Esophagus muscularis mucosa (tissue), 4 donors: ENCODE measurements around the gene ADAMTS16. TPM values are rescaled to one million over a fixed set of nuclear protein-coding genes. Genes with fewer than 3 reads are reported as not detected.

ENCODE experiments used
- DNase-seq: peaks from one replicate; pipeline ENCODE4 v3.0.0-alpha.2; 2017; ENCODE audit errors: extremely low spot score
- H3K27ac ChIP-seq, 4 donors: fragments of 200-600 bp; sonication (generic); replicated peaks in 1 of 4; 1 replicate in 3 of 4; 2 replicates in 1 of 4; pipeline ENCODE4 v1.5.1; 2016 to 2019; ENCODE audit warnings: mild to moderate bottlenecking in 1 of 4
- H3K27me3 ChIP-seq, 4 donors: fragments of 200-600 bp; sonication (generic); one replicate each; pipeline versions ENCODE4 v1.5.1 to v1.6.0; 2016 to 2019
- H3K36me3 ChIP-seq, 4 donors: fragments of 200-600 bp; sonication (generic); one replicate each; pipeline ENCODE4 v1.5.1; 2016 to 2019
- H3K4me1 ChIP-seq, 4 donors: fragments of 200-600 bp; sonication (generic); one replicate each; pipeline ENCODE4 v1.5.1; 2016 to 2019
- H3K4me3 ChIP-seq, 4 donors: fragments of 200-600 bp; sonication (generic); 1 replicate in 2 of 4; 2 replicates in 2 of 4; pipeline ENCODE4 v1.5.1; 2016 to 2019; ENCODE audit warnings: mild to moderate bottlenecking in 4 of 4, moderate library complexity in 1 of 4
- H3K9me3 ChIP-seq, 4 donors: fragments of 200-600 bp; sonication (generic); 1 replicate in 3 of 4; 2 replicates in 1 of 4; pipeline ENCODE4 v1.5.1; 2016 to 2019
- EP300 ChIP-seq: sonication (generic); formaldehyde crosslinking; IDR thresholded peaks from one replicate; pipeline ENCODE4 v1.6.1; 2017; ENCODE audit warnings: antibody characterized with exemption
- POLR2A ChIP-seq: fragments of 450-650 bp; IDR thresholded peaks from one replicate; pipeline ENCODE4 v1.6.1; 2017; ENCODE audit warnings: antibody characterized with exemption, moderate library complexity, mild to moderate bottlenecking, low read depth
- POLR2AphosphoS5 ChIP-seq, 2 donors: sonication (generic); formaldehyde crosslinking; IDR thresholded peaks; one replicate each; pipeline ENCODE4 v1.6.1; 2017; ENCODE audit warnings: antibody characterized with exemption in 2 of 2
- WGBS: methylation state at CpG from one replicate; pipeline ENCODE4 v1.1.5; 2018; 5-methylcytosine and 5-hydroxymethylcytosine counted together
- intact Hi-C: fragments of 100-400 bp; cut with DNase I; formaldehyde crosslinking; loops from one replicate; pipeline ENCODE4 v1.15.1; 2023
- total RNA-seq, 4 donors: library from RNA; depleted of rRNA; stranded (reverse); fragments of >200 nt; gene quantifications; one replicate each; pipeline versions ENCODE4 v1.1.0 to v1.2.1, GENCODE V29; 2016
- TF ChIP-seq, protein P1 (sequence below), 3 experiments: fragments of 200-600 bp in 2 of 3; fragments of 450-650 bp in 1 of 3; sonication (generic) in 2 of 3; IDR thresholded peaks; one replicate each; pipeline ENCODE4 v1.5.1; 2017 to 2019; ENCODE audit warnings: antibody characterized with exemption in 3 of 3, mild to moderate bottlenecking in 2 of 3, moderate library complexity in 1 of 3

ADAMTS16 gene
- total RNA-seq, 4 donors from 2014 or later: 0.42 to 1.1 (median 0.50) TPM; not detected in 1

DNA sequence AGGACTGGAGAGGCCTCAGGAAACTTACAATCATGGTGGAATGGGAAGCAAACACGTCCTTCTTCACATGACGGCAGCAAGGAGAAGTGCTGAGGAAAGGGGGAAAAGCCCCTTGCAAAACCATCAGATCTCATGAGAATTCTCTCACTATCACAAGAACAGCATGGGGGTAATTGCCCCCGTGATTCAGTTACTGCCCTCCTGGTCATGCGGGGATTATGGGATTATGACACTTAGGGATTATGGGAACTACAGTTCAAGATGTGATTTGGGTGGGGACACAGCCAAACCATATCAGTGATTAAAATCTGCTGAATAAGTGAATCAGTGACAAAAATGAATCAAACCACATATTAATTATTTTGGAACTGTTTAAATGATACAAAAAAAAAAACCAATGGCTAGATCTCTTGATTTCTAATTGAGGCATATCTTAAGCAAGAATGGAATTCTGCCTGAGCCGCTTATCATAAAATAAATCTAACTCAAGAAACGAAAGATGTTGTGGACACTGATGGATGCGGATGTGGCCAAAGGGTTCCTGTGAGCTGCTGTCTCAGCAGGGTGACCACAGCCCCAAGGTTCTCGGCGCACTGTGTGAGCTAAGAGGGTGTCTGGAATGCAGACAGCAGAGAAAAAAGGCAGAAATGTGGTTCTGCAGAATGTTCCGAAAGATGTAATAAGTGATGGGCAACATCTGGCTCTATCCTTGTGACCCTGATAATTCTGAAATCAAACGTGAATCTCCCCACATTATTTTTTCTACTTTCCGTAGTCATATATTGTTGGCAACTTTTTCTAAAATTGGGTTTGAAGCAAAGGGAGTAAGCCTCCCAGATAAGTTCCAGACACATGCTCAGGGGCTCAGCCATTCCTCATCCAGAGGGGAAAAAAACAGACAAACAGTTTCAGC, 175.2 kb downstream of the ADAMTS16 start:
- no peaks in the 10 kb centered on the region for H3K9me3 ChIP-seq
- no peaks in the 10 kb centered on the region for H3K4me1 ChIP-seq
- H3K4me3 ChIP-seq: no peak overlapping the region
- intact Hi-C loops: no loop called here
- DNase-seq: no peak
- no peak overlapping the region for H3K27ac ChIP-seq
- no peaks in the 10 kb centered on the region for H3K36me3 ChIP-seq
- WGBS: 80% methylated on average over 12 of the region's 12 CpGs
- no peaks in the 10 kb centered on the region for H3K27me3 ChIP-seq
- TF ChIP-seq POLR2A (no peak), POLR2AphosphoS5 (IDR thresholded peaks at IDR 0.05) (no peak), EP300 (no peak)
- TF ChIP-seq, protein P1, sequence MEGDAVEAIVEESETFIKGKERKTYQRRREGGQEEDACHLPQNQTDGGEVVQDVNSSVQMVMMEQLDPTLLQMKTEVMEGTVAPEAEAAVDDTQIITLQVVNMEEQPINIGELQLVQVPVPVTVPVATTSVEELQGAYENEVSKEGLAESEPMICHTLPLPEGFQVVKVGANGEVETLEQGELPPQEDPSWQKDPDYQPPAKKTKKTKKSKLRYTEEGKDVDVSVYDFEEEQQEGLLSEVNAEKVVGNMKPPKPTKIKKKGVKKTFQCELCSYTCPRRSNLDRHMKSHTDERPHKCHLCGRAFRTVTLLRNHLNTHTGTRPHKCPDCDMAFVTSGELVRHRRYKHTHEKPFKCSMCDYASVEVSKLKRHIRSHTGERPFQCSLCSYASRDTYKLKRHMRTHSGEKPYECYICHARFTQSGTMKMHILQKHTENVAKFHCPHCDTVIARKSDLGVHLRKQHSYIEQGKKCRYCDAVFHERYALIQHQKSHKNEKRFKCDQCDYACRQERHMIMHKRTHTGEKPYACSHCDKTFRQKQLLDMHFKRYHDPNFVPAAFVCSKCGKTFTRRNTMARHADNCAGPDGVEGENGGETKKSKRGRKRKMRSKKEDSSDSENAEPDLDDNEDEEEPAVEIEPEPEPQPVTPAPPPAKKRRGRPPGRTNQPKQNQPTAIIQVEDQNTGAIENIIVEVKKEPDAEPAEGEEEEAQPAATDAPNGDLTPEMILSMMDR (IDR thresholded peaks at IDR 0.05): no peak

DNA sequence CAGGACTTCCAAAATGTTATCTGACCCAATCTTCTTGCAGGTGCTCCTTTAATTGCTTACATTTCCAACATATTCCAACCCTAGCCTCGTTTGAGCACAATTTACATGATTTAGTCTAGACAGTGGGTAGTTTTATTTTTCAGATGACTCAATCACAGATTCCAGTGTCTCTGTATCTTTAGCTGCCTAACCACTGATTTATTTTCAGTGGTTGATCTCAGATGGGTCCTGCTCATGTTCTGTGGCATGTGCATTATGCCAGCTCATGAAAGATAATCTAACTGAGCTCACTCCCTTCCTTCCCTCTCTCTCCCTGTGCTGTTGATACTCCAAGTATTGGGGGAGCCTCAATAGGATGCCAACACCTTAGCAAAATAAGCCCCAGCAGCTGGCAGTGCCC, 176.2 kb downstream of the ADAMTS16 start:
- Histone ChIP-seq H3K36me3 (no peaks in the 10 kb centered on the region), H3K9me3 (no peaks in the 10 kb centered on the region), H3K27ac (no peak overlapping the region), H3K27me3 (no peaks in the 10 kb centered on the region), H3K4me1 (no peaks in the 10 kb centered on the region), H3K4me3 (no peak overlapping the region)
- DNase-seq: no peak
- TF ChIP-seq EP300 (no peak), POLR2AphosphoS5 (IDR thresholded peaks at IDR 0.05) (no peak), POLR2A (no peak)
- TF ChIP-seq, protein P1 (IDR thresholded peaks at IDR 0.05): no peak
- WGBS: 15% methylated on average over 1 of the region's 1 CpG
- intact Hi-C loops: no loop called here

DNA sequence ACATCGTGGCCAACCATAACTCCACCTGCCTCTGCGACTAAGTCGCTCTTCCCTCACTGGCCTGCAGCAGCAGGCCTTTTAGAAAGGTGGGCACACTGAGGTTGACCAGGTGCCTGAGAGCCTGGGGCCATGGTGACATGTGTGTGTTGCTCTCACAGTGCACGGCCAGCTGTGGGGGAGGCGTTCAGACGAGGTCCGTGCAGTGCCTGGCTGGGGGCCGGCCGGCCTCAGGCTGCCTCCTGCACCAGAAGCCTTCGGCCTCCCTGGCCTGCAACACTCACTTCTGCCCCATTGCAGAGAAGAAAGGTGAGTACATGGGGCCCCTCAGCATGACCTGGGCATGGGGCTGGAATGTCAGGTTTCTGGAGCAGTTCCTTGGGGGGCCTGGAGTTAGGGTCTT, 177.8 kb downstream of the ADAMTS16 start:
- Histone ChIP-seq H3K4me3 (no peak overlapping the region), H3K36me3 (no peaks in the 10 kb centered on the region), H3K4me1 (no peaks in the 10 kb centered on the region), H3K27ac (no peak overlapping the region), H3K9me3 (no peaks in the 10 kb centered on the region), H3K27me3 (no peaks in the 10 kb centered on the region)
- TF ChIP-seq POLR2AphosphoS5 (IDR thresholded peaks at IDR 0.05) (no peak), POLR2A (no peak), EP300 (no peak)
- TF ChIP-seq, protein P1 (IDR thresholded peaks at IDR 0.05): no peak
- intact Hi-C loops: no loop called here
- 91% methylated on average over 7 of the region's 10 CpGs for WGBS
- no peak for DNase-seq

DNA sequence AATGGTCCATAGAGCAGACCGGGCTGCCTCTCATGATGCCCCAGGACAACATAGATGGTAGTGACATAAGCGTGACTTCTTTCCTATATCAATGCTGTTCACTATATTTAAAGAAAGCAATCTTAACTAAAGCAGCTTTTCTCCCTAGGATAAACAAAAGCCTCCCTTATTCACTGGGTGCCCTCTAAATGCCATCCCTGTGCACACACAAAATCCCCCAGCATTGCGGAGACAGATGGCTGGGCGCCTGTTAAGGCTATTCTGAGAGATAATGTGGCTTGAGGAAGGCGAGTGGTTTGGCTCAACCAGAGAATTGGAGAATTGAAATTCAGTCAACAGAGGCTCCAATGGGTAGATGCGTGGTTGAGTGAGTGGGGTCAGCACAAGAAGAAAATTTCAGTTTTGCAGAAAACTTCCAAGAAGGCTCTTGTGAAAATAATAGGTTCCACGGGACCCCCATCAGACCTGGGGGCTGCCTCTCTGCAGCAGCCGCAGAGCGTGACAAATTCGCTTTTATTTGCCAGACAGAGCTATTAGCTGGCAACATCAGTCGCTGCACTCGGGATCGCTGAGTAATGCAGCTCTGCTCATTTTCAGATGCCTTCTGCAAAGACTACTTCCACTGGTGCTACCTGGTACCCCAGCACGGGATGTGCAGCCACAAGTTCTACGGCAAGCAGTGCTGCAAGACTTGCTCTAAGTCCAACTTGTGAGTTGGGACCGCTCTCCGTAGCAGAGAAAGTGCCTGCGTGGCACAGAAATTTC, 178.5 kb downstream of the ADAMTS16 start:
- Histone ChIP-seq H3K9me3 (no peaks in the 10 kb centered on the region), H3K4me1 (no peaks in the 10 kb centered on the region), H3K27ac (no peak overlapping the region), H3K27me3 (no peaks in the 10 kb centered on the region), H3K36me3 (no peaks in the 10 kb centered on the region), H3K4me3 (no peak overlapping the region)
- TF ChIP-seq EP300 (no peak), POLR2A (no peak), POLR2AphosphoS5 (IDR thresholded peaks at IDR 0.05) (no peak)
- TF ChIP-seq, protein P1 (IDR thresholded peaks at IDR 0.05): no peak
- WGBS: 89% methylated on average over 18 of the region's 18 CpGs
- no peak for DNase-seq
- intact Hi-C loops: no loop called here
